22Rv1 (cell line): ENCODE data around the gene GZMH.

Experiments
- H3K27ac ChIP-seq: fragments of 450-650 bp; 2 replicates; pipeline ENCODE4 v1.5.1; 2017
- CTCF ChIP-seq: fragments of 450-650 bp; IDR thresholded peaks from 2 replicates; pipeline ENCODE4 v1.5.1; 2017; ENCODE audit warnings: mild to moderate bottlenecking
- ZFX ChIP-seq: fragments of 450-650 bp; IDR thresholded peaks from 2 replicates; pipeline ENCODE4 v1.6.1; 2017; ENCODE audit warnings: antibody characterized with exemption, borderline replicate concordance

The GZMH gene

GRCh38 chr14:24578558-24578957, 30.9 kb downstream of the GZMH start:
- H3K27ac ChIP-seq, result no peak overlapping the region
- TF ChIP-seq ZFX, result no peak
- no peak for TF ChIP-seq CTCF

- H3K27ac ChIP-seq, result no peak overlapping the region
- no peak for TF ChIP-seq ZFX
- TF ChIP-seq CTCF, result no peak
Observed at GRCh38 chr14:24576771-24577170, 32.7 kb downstream of the GZMH start.

GRCh38 chr14:24576182-24576581, 33.3 kb downstream of the GZMH start, which contains the start of gene CTSG:
Gene CTSG (minus strand): TSS chr14:24576250. CDS start chr14:24576223, 27 bp downstream.
- H3K27ac ChIP-seq, result no peak within 1 kb of the TSS
- TF ChIP-seq CTCF (no peak), ZFX (no peak)

GRCh38 chr14:24574206-24574774, 35.2 kb downstream of the GZMH start:
- no peak overlapping the region for H3K27ac ChIP-seq
- TF ChIP-seq ZFX (no peak), CTCF (no peak)

- TF ChIP-seq CTCF (no peak), ZFX (no peak)
- no peak overlapping the region for H3K27ac ChIP-seq
Observed at GRCh38 chr14:24566318-24566717, 43.2 kb downstream of the GZMH start.

GRCh38 chr14:24565766-24566165, 43.7 kb downstream of the GZMH start:
- no peak for TF ChIP-seq CTCF
- no peak for TF ChIP-seq ZFX
- no peak overlapping the region for H3K27ac ChIP-seq

GRCh38 chr14:24563505-24563904, 46.0 kb downstream of the GZMH start:
- H3K27ac ChIP-seq, result no peak overlapping the region
- TF ChIP-seq CTCF, result no peak
